ENCODE results near the gene IL18RAP.

IL18RAP gene

DNA sequence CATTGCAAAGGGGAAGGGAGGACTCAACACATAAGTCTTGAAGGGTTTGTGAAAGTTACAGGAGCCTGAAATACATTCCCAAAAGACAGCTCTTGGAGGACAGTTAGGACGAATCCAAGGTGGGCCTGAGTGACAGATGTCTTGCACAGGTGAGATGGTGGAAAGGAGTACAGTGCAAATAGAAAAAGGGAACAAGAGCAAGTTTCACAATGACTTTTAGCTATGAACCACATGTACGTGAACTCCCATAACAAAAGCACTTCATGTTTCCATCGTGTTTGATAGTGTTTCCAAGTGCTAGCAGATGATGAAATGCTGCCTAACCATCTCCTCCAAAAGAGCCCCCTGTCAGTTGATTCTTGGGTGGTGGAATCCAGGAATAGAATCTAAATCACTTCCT, 1.8 kb downstream of the IL18RAP start:
- DNase-seq, result no peak

DNA sequence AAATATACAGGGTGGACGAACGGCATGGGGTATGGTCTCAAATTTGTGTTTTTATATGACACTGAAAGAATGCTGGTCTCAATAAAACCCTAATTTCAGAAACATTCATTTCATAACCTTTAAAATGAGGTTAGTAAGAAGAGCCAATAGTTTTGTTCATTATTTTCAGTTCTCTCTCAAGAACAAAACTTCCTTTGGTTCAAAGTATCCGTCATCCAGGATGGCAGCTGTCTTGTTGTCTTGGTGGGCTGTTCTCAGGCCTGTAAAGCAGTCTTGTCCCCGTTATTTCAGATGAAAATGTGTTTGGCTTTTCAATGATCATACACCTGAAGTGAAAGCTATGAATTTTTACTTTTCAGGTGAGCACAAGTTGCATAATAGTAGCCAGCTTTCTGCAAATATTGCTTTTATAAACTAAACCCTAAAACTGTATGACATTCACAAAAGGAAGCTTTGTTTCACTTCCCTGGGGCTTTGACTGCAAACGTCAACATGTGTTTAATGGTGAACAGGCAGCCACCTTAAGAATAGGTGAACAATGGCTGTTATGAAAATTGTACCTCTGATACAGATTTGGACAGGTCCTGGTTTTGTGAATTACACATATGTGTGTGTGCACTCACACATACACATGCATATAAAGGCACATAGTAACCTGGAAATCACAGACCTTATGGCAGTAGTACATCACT, 2.6 kb downstream of the IL18RAP start:
- no peak for DNase-seq

DNA sequence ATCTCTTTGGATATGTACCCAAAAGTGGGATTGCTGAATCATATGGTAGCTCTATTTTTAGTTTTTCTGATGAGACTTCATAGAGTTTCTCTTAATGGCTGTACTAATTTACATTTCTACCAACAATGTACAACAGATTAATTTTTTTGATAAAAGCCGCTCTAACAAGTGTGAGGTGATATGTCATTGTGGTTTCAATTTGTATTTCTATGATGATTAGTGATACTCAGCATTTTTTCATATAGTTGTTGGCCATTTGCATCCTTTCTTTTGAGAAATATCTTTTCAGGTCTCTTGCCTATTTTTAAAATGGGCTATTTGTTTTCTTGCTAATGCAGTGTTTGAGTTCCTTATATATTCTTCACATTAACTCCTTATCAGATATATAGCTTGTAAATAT, 4.3 kb downstream of the IL18RAP start:
- no peak for DNase-seq

DNA sequence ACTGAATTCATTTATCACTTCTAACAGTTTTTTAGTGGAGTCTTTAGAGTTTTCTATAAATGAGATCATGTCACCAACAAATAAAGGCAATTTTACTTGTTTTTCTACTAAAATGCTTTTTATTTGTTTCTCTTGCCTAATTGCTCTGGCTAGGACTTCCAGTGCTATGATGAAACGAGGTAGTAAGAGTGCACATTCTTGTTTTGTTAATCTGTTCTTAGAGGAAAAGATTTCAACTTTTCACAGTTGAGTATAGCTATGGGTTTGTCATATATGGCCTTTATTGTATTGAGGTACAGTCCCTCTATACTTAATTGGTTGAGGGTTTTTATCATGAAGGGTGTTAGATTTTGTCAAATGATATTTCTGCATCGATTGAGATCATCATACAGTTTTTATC, 5.6 kb downstream of the IL18RAP start:
- DNase-seq, result no peak

DNA sequence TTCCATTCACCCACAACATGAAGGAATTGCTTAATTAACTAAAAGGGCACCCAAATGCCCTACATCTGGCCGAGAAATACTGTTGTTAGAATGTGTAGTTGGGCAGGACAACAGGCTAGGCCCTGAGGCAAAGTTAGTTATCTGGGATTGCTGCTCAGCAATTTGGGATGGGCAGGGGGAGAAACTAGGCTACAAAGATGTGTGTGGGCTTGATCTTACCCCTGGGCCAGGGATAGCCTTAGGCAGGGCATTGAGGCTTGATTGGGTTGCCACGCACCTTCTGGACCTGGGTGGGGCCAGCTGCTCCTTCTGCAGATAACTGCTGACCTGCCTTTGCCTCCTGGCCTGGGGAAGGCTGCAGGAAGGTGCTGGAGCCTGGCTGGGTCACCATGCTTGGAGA, 9.4 kb downstream of the IL18RAP start:
- no peak for DNase-seq

DNA sequence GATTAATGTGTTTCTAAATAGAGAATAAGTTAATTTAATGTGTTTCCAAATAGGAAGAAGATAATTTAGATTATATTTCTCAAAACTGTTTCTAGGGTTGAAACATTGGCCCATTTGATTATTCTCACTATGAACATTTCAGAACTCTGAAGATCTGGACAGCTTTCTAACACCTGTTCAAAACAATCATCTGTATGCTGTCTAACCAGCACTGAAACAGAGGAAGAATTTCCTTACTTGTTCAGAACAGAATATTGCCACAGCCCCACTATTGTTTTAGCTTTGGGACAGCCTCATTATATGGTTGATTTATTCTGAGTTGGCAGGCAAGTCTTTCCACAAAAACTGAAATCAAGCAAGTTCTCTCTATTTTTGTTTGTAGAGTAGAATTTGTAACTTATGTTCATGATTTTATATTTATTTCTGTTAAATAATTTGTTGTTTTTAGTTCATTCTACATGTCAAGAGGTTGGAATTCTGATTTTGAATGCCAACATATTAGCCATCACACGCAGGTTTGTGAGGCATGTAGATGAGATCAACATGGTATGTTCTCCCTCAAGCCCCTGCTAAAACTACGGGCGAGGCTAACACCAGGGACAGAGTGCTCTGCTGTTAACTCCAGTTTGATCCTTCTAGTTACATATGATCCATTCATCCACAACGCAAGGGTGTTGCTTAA, 11.2 kb downstream of the IL18RAP start:
- no peak for DNase-seq

DNA sequence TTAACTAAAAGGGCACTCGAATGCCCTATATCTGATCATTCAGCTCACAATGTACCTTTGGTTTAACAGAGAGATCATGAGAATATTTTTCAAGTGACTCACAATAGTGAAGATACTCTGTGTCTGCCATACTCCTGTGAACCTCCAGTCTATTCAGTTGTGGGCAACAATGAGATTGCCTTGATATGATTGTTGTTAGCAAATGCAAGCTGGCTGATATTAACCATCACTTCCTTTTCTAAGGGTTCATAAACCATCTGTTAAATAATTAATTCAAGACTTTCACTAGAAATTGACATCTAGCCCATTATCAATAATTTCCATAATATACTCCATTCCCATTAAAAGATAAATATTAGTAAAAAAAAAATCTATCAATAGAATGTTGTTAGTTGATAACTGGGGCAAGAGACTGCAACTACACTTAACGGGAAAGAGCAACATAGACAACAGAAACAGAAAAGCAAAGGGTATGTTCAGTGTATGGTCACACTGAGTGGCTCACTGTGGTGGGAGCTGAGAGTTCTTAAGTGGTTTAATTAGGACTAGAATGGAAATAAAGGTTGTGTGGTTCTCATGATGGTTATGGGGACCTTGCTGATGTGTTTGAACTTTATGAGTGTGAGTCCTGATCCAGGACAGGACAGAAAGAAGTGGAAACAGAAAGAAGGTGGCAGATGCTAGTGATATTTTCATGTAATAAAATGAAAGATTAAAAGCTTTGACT, 11.9 kb downstream of the IL18RAP start:
- no peak for DNase-seq

DNA sequence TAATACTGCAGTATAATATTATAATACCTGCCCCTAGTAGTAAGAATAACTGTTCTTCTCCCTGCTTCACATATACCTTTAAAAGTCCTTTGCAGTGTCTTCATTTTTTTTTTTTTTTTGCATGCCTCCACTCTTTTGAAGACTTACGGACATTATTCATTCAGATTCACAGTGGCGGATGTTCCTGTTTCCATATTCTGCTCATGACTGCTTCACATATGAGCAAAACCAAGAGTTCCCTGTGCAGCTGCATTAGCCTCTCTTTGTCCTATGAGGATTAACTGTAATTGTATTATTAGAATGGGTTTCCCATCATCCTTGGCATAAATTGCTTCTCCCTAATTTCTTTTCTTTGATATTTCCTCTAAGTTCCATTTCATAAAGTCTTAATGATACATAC, 12.8 kb downstream of the IL18RAP start:
- no peak for DNase-seq

DNA sequence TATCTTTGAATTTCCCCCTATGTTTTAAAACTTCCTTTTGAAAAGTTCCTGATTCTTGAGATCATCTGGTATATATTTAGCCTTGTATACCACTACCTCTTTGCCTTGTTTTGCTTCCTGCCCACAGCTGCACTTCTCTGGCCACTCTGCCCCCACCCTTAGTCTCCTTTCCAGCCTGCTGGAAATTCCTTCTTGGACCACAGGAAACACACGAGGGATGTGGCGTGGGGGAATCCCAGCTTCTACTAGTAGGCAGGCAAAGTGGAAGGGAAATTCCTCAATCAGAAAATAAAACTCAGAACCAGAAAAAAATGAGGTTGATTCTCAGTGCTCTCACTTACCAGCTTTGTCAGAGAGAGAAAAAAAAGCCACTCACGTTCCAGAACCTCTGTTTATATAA, 13.4 kb downstream of the IL18RAP start:
- DNase-seq, result no peak

DNA sequence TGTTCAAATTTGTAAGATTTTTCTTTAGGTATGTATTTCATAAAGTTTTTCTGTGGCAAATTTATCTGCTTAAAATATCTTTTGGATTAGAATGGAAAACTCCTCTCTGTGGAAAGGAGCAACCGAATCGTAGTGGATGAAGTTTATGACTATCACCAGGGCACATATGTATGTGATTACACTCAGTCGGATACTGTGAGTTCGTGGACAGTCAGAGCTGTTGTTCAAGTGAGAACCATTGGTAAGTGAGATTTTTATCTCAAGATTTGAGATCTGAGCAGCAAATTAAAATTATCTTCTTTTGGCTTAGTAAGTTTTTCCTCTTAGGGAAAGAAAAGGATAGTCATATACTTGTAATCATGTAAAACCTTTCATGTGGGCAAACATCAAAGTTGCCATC, 14.2 kb downstream of the IL18RAP start:
- DNase-seq, result no peak

DNA sequence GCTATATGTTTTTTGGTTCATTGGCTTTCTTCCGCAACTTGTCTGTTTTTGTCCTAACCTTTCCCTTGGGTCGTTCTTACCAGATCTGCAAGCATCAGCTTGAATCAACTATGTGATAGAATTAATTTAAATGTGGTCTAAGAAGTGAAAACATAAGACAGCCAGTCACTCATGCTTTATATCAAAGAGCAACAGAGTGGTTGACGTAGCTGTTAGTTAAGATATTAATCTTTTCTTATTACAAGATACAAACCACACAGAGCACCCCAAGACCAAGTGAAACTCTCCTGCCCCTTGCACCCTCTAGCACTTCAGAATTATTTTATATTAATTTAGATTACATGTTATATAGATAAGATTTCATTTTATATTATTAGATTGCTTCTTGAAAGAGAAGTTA, 15.2 kb downstream of the IL18RAP start:
- no peak for DNase-seq

DNA sequence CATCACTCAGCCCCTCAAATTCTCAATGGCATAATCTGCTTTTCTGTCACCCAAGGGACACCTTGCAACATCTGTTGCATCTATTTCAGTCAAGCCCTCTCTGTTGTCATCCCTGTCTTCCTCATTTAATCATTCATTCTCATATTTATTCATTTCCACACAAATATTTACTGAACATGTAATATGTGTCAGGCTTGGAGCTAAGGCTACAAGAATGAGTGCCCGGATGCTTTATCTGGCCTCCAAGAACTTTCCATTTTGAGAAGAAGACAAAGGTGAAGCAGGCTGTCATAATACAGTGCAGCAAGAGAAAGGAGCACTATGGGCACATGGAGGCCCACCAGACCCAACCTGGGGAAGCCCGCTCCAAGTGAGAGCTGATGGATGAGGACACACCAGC, 15.6 kb downstream of the IL18RAP start:
- DNase-seq, result no peak

DNA sequence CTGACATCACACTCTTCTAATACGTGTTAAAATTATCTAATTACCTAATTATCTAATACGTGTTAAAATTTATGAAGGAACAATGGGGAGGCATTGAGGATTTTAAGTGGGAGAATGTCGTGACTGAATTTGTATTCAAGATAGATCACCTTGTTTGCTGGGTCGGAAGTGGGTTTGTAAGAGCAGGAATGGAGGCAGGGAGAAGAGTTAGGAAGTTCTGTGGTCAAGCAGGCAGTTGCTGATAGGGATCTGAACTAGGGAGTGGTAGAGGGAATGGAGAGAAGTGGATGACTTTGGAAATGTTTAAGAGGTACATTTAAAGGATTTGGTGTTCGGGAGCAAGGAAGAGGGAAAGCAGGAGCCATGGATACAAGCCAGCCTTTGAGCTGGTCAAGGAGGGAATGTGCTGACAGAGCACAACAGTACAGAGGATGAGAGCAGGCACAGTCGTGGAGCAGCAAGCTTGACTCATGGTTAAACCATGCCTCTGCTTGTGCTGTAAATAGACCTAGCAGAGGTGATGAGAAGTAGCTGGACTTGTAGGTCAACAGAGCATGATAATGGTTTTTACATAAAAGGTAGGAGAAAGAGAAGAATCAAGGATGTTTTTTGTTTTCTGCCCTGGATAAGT, 16.2 kb downstream of the IL18RAP start:
- no peak for DNase-seq

DNA sequence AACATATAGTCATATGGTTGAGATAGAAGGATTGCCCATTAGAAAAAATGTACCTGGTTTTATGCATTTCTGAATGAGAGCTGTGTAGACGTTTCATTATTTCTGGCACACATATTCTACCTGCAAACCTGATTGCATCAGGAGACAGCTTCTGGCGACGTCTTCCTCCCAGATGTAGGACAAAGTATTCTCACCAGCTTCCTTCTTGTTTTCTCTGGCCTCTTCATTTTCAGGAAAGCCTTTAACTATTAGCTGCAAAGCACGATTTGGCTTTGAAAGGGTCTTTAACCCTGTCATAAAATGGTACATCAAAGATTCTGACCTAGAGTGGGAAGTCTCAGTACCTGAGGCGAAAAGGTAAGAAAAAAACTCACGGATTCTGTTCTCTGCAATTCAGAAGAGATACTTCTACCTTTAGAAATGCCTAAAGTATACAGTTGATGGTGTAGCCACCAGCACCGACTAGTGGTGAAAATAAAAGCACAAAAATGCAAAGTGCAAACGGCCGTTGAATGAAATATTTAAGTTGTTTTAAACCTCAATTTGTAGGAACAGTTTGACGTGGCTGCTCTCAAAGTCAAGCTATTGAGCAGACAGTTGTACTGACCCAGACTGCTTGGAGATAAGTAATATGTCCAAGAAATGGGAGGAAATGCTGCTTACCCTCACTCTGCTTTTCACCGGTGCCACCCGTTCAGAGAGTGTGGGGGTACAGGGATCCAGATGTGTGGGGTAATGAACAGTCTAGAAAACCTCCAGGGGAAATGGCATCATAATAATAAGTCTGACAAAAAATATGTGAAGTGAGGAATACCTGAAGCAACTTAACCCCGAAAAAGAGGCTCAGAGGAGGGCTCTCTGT, 20.2 kb downstream of the IL18RAP start:
- DNase-seq, result peak; percentile 43

DNA sequence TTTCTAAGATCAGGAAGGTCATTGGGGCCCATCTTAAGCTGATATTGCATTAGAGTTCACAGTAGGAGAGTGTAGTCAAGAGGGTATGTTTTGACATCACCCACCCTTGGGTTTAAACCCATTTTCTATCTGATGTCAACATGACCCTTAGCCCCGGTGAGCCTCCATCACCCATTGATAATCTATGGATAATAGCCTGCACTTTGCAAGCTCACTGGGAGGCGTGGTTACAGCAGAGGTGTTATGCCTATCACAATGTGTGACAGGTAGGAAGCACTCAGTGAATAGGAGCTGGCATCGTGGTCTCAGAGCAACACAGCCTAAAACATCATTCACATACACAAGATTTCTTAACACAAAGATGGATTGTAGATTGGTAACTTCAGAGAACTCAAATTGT, 21.3 kb downstream of the IL18RAP start:
- DNase-seq, result no peak

DNA sequence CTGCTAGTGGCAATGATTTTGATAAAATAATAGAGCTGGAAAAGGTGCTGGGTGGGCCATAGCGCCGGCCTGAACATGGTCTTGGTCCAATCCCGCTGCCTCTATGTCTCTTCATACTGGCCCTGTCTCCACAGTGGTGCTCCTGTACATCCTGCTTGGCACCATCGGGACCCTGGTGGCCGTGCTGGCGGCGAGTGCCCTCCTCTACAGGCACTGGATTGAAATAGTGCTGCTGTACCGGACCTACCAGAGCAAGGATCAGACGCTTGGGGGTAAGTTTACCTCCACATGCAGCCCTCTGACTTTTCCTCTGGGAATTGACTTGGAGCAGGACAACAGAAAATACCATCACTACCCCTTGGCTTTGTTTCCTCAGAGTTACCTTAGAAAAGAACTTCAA, 24.0 kb downstream of the IL18RAP start:
- no peak for DNase-seq

DNA sequence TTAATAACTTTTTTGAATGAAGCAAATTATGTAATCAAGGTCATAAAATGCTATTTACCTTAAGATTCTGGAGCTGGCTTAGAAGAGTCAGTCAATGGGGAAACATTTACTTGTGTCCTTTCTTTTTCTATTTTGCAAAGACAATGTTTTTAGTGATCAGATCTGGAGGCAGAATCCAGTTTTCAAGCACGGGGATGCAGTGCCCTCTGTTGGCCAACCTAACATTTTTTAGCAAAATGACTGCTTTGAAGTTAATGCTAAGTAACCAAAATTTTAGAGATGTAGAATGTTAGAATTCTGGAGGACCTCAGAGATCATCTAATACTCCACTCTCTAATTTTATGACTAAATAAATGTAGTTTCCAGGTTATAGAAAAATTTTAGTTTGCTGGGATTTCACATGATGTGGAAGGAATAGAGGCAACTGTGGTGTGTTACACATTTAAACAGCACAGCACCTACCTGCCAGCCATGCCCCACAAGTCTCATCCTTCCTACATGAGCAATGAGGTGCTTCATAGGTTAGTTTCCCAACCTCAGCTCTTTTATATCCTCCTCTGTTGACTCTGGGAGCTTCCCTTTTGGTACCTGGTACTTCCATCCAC, 26.5 kb downstream of the IL18RAP start:
- DNase-seq, result peak; percentile 42

DNA sequence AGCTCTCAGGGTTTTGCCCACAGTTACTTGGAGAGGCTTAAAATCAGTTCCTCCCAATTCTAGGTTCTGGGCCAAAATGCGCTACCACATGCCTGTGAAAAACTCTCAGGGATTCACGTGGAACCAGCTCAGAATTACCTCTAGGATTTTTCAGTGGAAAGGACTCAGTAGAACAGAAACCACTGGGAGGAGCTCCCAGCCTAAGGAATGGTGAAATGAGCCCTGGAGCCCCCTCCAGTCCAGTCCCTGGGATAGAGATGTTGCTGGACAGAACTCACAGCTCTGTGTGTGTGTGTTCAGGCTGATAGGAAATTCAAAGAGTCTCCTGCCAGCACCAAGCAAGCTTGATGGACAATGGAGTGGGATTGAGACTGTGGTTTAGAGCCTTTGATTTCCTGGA, 29.0 kb downstream of the IL18RAP start:
- DNase-seq, result no peak

DNA sequence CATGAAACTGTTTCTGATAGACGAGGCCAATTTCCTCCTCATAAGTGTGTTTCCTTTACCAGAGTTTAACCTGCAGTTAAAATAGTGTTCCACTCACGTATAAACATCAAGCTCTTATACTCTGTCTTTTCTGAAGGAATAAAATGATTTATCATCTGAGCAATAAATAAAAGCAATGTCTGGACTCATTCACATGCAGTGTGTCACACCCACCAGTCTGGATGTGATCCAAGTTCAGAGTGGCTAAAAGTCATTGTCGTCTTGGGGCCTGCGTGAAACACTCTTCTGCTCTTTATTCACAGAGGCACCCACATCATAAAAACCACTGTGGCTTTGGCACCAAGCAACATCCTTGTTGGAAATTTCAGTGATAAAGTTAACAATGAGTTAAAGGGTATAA, 30.5 kb downstream of the IL18RAP start:
- no peak for DNase-seq

DNA sequence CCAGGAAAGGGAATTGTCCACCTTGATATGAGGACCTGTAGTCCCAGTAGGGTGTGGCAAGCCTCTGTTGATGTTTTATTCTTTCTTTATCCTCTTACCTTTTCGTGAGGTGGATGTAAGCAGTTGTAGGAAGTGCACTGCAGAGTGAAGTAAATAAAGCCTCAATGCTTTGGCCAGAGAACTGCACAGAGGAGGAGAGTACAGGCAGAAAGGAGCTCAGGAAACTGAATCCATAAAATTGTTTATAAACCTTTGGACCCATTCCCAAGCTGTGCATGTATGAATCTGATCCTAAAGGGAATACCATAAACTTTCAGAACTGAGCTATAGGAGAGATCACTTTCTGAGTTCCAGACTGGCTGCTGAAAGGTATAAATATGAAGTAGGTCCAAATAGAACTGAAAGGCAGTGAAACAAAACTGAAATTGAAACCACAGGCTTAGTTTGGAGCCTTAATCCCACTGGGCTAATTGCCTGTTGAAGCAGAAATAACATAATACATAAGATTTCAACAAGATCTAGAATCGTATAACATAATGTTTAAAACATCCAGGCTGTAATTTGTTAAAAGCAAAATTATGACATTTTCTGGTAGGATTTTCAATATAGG, 32.2 kb downstream of the IL18RAP start:
- DNase-seq, result no peak

DNA sequence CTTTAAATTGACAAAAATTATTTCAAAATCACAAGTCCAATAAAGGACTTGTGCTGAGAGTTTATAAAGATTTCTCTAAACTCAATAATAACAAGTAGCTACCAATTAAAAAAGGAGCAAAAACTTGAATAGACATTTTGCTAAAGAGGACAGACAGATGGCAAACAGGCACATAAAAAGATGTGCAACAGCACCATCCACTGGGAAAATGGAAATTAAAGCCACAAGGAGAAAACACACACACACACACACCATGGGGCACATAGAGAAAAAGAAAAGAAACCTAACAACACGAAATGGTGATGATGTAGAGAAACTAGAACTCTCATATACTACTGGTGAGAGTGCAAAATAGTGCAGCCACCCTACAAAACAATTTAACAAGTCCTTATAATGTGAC, 37.5 kb downstream of the IL18RAP start:
- no peak for DNase-seq

DNA sequence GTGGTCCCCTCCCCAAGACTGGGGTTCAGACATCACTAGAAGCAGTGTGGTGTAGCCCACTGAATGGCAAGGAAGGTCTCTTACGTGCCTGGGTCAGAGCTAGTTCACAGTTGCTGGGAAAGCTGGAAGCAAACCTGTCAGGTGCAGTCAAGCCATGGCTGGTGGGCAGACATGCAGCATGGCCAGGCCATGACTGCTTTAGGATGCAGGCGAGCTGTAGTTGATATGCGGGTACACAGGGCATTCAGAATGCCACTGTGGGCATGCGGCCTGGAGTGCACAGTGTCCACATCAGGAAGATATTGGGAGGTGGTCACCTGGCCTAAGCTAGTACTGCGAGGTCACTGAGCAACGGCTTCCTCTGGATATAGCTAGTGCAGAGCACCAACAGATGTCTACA, 38.2 kb downstream of the IL18RAP start:
- DNase-seq, result no peak
